Ascending aorta (tissue), 2 donors: Measurements from ENCODE around the gene EZR. TPM values are rescaled to one million over a fixed set of nuclear protein-coding genes. Genes with fewer than 3 reads are reported as not detected.

Source experiments
- DNase-seq, 2 donors: peaks; one replicate each; pipeline ENCODE4 v3.0.0-alpha.2; 2019; ENCODE audit warnings: low spot score in 2 of 2
- H3K27ac ChIP-seq, 2 donors: fragments of 200-600 bp; sonication (generic); one replicate each; pipeline ENCODE4 v1.5.1; 2016 to 2017; ENCODE audit warnings: mild to moderate bottlenecking in 1 of 2
- H3K27me3 ChIP-seq: fragments of 200-600 bp; sonication (generic); one replicate; pipeline ENCODE4 v1.5.1; 2017
- H3K36me3 ChIP-seq, 2 donors: fragments of 200-600 bp; sonication (generic); one replicate each; pipeline ENCODE4 v1.5.1; 2016
- H3K4me1 ChIP-seq, 2 donors: fragments of 200-600 bp; sonication (generic); one replicate each; pipeline ENCODE4 v1.5.1; 2016 to 2017; ENCODE audit warnings: mild to moderate bottlenecking in 1 of 2
- H3K4me3 ChIP-seq, 2 donors: fragments of 200-600 bp; sonication (generic); one replicate each; pipeline ENCODE4 v1.5.1; 2016 to 2017; ENCODE audit warnings: mild to moderate bottlenecking in 1 of 2
- H3K9me3 ChIP-seq, 2 donors: fragments of 200-600 bp; sonication (generic); one replicate each; pipeline ENCODE4 v1.5.1; 2016
- CTCF ChIP-seq, 3 experiments: fragments of 200-600 bp in 2 of 3; fragments of 450-650 bp in 1 of 3; sonication (generic) in 2 of 3; IDR thresholded peaks; one replicate each; pipeline ENCODE4 v1.5.1; 2016 to 2019; ENCODE audit warnings: antibody characterized with exemption in 3 of 3, mild to moderate bottlenecking in 1 of 3, moderate library complexity in 1 of 3
- intact Hi-C: fragments of 100-400 bp; cut with DNase I; formaldehyde crosslinking; loops from one replicate; pipeline ENCODE4 v1.15.1; 2023
- total RNA-seq: library from RNA; depleted of rRNA; stranded (reverse); fragments of >200 nt; gene quantifications from one replicate; pipeline ENCODE4 v1.1.0, GENCODE V29; 2016

Gene EZR
- total RNA-seq, 1 donor from 2014 or later, result 49.7 TPM

GRCh38 chr6:158853072-158853879, 34.1 kb upstream of the EZR start:
- H3K27me3 ChIP-seq, result no peaks in the 10 kb centered on the region
- no peaks in the 10 kb centered on the region for H3K4me1 ChIP-seq
- H3K4me3 ChIP-seq, result no peak overlapping the region
- peak; percentile 27 to 76 for DNase-seq
- H3K36me3 ChIP-seq, result no peaks in the 10 kb centered on the region
- no peaks in the 10 kb centered on the region for H3K9me3 ChIP-seq
- TF ChIP-seq CTCF (IDR thresholded peaks at IDR 0.05), result no peak
- no peak overlapping the region for H3K27ac ChIP-seq
- intact Hi-C loops, result no loop called here

GRCh38 chr6:158852312-158853071, 33.3 kb upstream of the EZR start:
- Histone ChIP-seq H3K27me3 (no peaks in the 10 kb centered on the region), H3K4me3 (no peak overlapping the region), H3K9me3 (no peaks in the 10 kb centered on the region), H3K27ac (no peak overlapping the region), H3K4me1 (no peaks in the 10 kb centered on the region), H3K36me3 (no peaks in the 10 kb centered on the region)
- intact Hi-C loops, result no loop called here
- no peak for DNase-seq
- TF ChIP-seq CTCF (IDR thresholded peaks at IDR 0.05), result no peak

GRCh38 chr6:158850807-158851115, 31.6 kb upstream of the EZR start:
- intact Hi-C loops, result no loop called here
- Histone ChIP-seq H3K4me1 (no peaks in the 10 kb centered on the region), H3K27me3 (no peaks in the 10 kb centered on the region), H3K36me3 (no peaks in the 10 kb centered on the region), H3K4me3 (no peak overlapping the region), H3K9me3 (no peaks in the 10 kb centered on the region), H3K27ac (no peak overlapping the region)
- TF ChIP-seq CTCF (IDR thresholded peaks at IDR 0.05), result no peak
- DNase-seq, result no peak

- TF ChIP-seq CTCF (IDR thresholded peaks at IDR 0.05), result no peak
- H3K27me3 ChIP-seq, result no peaks in the 10 kb centered on the region
- DNase-seq, result no peak
- H3K4me1 ChIP-seq, result no peaks in the 10 kb centered on the region
- no peaks in the 10 kb centered on the region for H3K36me3 ChIP-seq
- no peak overlapping the region for H3K4me3 ChIP-seq
- H3K27ac ChIP-seq, result no peak overlapping the region
- H3K9me3 ChIP-seq, result no peaks in the 10 kb centered on the region
- intact Hi-C loops, result no loop called here
Measured at GRCh38 chr6:158849899-158850806, 31.0 kb upstream of the EZR start.

- Histone ChIP-seq H3K27ac (no peak overlapping the region), H3K4me1 (no peaks in the 10 kb centered on the region), H3K36me3 (no peaks in the 10 kb centered on the region), H3K9me3 (no peaks in the 10 kb centered on the region), H3K4me3 (no peak overlapping the region), H3K27me3 (no peaks in the 10 kb centered on the region)
- intact Hi-C loops, result no loop called here
- no peak for DNase-seq
- no peak for TF ChIP-seq CTCF (IDR thresholded peaks at IDR 0.05)
Measured at GRCh38 chr6:158848490-158848895, 29.3 kb upstream of the EZR start.
